ENCODE measurements around the gene CAPN10. TPM values are rescaled to one million over a fixed set of nuclear protein-coding genes. Genes with fewer than 3 reads are reported as not detected.
A peak's percentile ranks its signal among the peaks of the same experiment; 100 is the strongest.
"Not testable (repeated sequence)": the region's sequence is repeated elsewhere in the genome, so short reads cannot be mapped to it uniquely, and the experiment has no call there.

The CAPN10 gene, protein sequence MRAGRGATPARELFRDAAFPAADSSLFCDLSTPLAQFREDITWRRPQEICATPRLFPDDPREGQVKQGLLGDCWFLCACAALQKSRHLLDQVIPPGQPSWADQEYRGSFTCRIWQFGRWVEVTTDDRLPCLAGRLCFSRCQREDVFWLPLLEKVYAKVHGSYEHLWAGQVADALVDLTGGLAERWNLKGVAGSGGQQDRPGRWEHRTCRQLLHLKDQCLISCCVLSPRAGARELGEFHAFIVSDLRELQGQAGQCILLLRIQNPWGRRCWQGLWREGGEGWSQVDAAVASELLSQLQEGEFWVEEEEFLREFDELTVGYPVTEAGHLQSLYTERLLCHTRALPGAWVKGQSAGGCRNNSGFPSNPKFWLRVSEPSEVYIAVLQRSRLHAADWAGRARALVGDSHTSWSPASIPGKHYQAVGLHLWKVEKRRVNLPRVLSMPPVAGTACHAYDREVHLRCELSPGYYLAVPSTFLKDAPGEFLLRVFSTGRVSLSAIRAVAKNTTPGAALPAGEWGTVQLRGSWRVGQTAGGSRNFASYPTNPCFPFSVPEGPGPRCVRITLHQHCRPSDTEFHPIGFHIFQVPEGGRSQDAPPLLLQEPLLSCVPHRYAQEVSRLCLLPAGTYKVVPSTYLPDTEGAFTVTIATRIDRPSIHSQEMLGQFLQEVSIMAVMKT
- 23.9 TPM for polyA plus RNA-seq (2013, experiment 1 of 2)
- polyA plus RNA-seq (2013, experiment 2 of 2) = 22.4 TPM

- H3K9me3 ChIP-seq (ENCODE audit: insufficient read depth, low read depth, low read length) = no peaks in the 10 kb centered on the region
- H3K27ac ChIP-seq (ENCODE audit: low read depth, low read length) = peak within 1 kb of the TSS; percentile 87
- H3K27me3 ChIP-seq (ENCODE audit: insufficient read depth, low read length) = no peaks in the 10 kb centered on the region
- H3K9ac ChIP-seq (ENCODE audit: low read depth, low read length) = peak within 1 kb of the TSS; percentile 94
- under 1% methylated on average over 88 of the region's 88 CpGs for WGBS
- peaks cover 13% of the 10 kb centered on the region for H3K4me1 ChIP-seq (ENCODE audit: insufficient read depth, low read length)
- H3K4me3 ChIP-seq (ENCODE audit: low read length) = peak within 1 kb of the TSS; percentile 100
- peaks cover 6% of the 10 kb centered on the region; the same call in 1 of the 2 replicates for H3K36me3 ChIP-seq (ENCODE audit: insufficient read depth, low read length)
Measured at GRCh38 chr2:240586198-240586918, at the start of gene CAPN10. Gene CAPN10 (plus strand): TSS chr2:240586734. CDS start chr2:240586912, 178 bp downstream.

GRCh38 chr2:240538031-240538780, 48.3 kb upstream of the CAPN10 start:
- Histone ChIP-seq H3K27ac (ENCODE audit: low read depth, low read length) (no peak overlapping the region), H3K9me3 (ENCODE audit: insufficient read depth, low read depth, low read length) (peaks cover 11% of the 10 kb centered on the region; the same call in 1 of the 2 replicates), H3K9ac (ENCODE audit: low read depth, low read length) (no peak overlapping the region), H3K36me3 (ENCODE audit: insufficient read depth, low read length) (0 out of 2 replicates have a peak, but pooled peaks cover 3% of the 10 kb centered on the region), H3K27me3 (ENCODE audit: insufficient read depth, low read length) (no peaks in the 10 kb centered on the region), H3K4me1 (ENCODE audit: insufficient read depth, low read length) (0 out of 2 replicates have a peak, but pooled peaks cover 4% of the 10 kb centered on the region), H3K4me3 (ENCODE audit: low read length) (no peak overlapping the region)
- 96% methylated on average over 43 of the region's 43 CpGs for WGBS

- 96% methylated on average over 17 of the region's 17 CpGs for WGBS
- peaks cover 11% of the 10 kb centered on the region for H3K9me3 ChIP-seq (ENCODE audit: insufficient read depth, low read depth, low read length)
- H3K27ac ChIP-seq (ENCODE audit: low read depth, low read length); H3K27me3 ChIP-seq (ENCODE audit: insufficient read depth, low read length); H3K4me1 ChIP-seq (ENCODE audit: insufficient read depth, low read length); H3K4me3 ChIP-seq (ENCODE audit: low read length); H3K9ac ChIP-seq (ENCODE audit: low read depth, low read length); H3K36me3 ChIP-seq (ENCODE audit: insufficient read depth, low read length): not testable (repeated sequence)
Measured at GRCh38 chr2:240539101-240539500, 47.4 kb upstream of the CAPN10 start.

DNA sequence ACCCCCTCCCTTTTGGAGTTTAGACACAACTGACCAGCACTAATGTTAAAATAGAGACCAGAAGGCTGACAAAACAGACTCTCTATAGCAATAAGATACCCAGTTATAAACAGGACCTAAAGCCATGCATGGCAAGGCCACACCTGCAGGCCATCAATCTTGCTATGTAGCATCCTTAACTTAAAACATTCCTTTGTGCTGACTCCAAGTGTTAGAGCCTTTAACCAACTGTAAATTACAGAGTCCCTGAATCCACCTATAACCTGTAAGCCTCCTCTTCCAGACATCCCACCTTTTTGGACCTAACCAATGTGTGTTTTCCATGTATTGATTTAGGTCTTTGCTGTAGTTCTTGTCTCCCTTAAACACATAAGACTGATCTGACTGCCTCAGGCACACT, 46.6 kb upstream of the CAPN10 start:
- Histone ChIP-seq H3K27ac (ENCODE audit: low read depth, low read length) (no peak overlapping the region), H3K4me3 (ENCODE audit: low read length) (no peak overlapping the region), H3K9me3 (ENCODE audit: insufficient read depth, low read depth, low read length) (peaks cover 13% of the 10 kb centered on the region), H3K9ac (ENCODE audit: low read depth, low read length) (no peak overlapping the region), H3K36me3 (ENCODE audit: insufficient read depth, low read length) (peaks cover 5% of the 10 kb centered on the region; the same call in 1 of the 2 replicates), H3K4me1 (ENCODE audit: insufficient read depth, low read length) (0 out of 2 replicates have a peak, but pooled peaks cover 4% of the 10 kb centered on the region), H3K27me3 (ENCODE audit: insufficient read depth, low read length) (no peaks in the 10 kb centered on the region)

DNA sequence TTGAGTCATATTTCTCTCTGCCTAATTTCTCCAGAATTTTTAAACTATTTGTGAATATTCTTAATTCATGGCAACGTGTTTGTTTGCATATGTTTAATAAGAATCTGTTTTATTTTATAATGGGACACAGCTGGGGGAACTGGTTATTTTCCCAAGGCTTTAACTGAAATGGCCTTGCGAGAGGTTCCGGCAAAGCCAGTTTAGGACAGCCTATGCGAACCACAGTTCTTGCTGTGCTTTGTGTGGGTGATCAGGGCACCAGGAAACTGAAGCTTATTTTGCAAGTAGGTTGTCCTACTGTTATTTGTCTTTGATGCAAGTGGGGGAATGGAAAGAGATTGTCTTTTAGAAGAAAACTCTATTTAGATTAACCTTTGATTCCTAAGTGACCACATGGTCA, 35.2 kb upstream of the CAPN10 start:
- H3K9me3 ChIP-seq (ENCODE audit: insufficient read depth, low read depth, low read length) = peaks cover 15% of the 10 kb centered on the region; the same call in 1 of the 2 replicates
- no peak overlapping the region for H3K9ac ChIP-seq (ENCODE audit: low read depth, low read length)
- WGBS = 96% methylated on average over 4 of the region's 4 CpGs
- no peaks in the 10 kb centered on the region for H3K27me3 ChIP-seq (ENCODE audit: insufficient read depth, low read length)
- no peak overlapping the region for H3K4me3 ChIP-seq (ENCODE audit: low read length)
- H3K4me1 ChIP-seq (ENCODE audit: insufficient read depth, low read length) = no peaks in the 10 kb centered on the region
- H3K27ac ChIP-seq (ENCODE audit: low read depth, low read length) = no peak overlapping the region
- peaks cover 15% of the 10 kb centered on the region; the same call in 1 of the 2 replicates for H3K36me3 ChIP-seq (ENCODE audit: insufficient read depth, low read length)

GRCh38 chr2:240551811-240552210, 34.7 kb upstream of the CAPN10 start:
- 0% methylated on average over 1 of the region's 1 CpG for WGBS
- H3K27ac ChIP-seq (ENCODE audit: low read depth, low read length) = no peak overlapping the region
- H3K27me3 ChIP-seq (ENCODE audit: insufficient read depth, low read length) = no peaks in the 10 kb centered on the region
- H3K36me3 ChIP-seq (ENCODE audit: insufficient read depth, low read length) = peaks cover 15% of the 10 kb centered on the region; the same call in 1 of the 2 replicates
- H3K9ac ChIP-seq (ENCODE audit: low read depth, low read length) = no peak overlapping the region
- no peak overlapping the region for H3K4me3 ChIP-seq (ENCODE audit: low read length)
- H3K9me3 ChIP-seq (ENCODE audit: insufficient read depth, low read depth, low read length) = peaks cover 15% of the 10 kb centered on the region; the same call in 1 of the 2 replicates
- H3K4me1 ChIP-seq (ENCODE audit: insufficient read depth, low read length) = no peaks in the 10 kb centered on the region

DNA sequence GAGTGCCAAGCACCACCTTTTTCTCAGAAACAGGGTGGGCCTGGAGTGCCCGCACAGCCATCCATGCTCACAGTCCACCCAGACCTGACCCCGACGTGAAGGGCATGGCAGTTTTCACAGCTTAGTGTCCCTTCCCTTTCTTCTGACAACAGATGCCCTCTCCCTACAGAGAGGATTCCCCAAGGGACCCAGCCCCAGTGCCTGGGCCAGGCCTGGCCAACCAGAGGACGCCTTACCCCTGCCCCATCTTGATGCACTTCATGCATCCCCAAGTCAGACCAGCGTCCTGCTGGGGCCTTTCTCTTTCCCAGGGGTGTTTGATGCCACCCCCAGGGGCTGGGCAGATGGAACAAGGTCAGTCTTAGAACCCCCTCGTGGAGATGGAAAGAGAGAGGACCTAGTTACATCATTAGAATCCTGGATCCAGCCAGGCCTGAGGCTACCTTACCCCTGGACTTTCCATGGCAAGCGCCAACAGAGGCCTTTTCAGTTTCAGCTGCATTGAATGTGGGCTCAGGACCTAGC, 32.5 kb upstream of the CAPN10 start:
- no peak overlapping the region for H3K27ac ChIP-seq (ENCODE audit: low read depth, low read length)
- peaks cover 17% of the 10 kb centered on the region for H3K27me3 ChIP-seq (ENCODE audit: insufficient read depth, low read length)
- no peak overlapping the region for H3K4me3 ChIP-seq (ENCODE audit: low read length)
- H3K4me1 ChIP-seq (ENCODE audit: insufficient read depth, low read length) = 0 out of 2 replicates have a peak, but pooled peaks cover 6% of the 10 kb centered on the region
- peaks cover 15% of the 10 kb centered on the region; the same call in 1 of the 2 replicates for H3K9me3 ChIP-seq (ENCODE audit: insufficient read depth, low read depth, low read length)
- H3K36me3 ChIP-seq (ENCODE audit: insufficient read depth, low read length) = peaks cover 15% of the 10 kb centered on the region; the same call in 1 of the 2 replicates
- WGBS = 92% methylated on average over 7 of the region's 7 CpGs
- H3K9ac ChIP-seq (ENCODE audit: low read depth, low read length) = no peak overlapping the region

DNA sequence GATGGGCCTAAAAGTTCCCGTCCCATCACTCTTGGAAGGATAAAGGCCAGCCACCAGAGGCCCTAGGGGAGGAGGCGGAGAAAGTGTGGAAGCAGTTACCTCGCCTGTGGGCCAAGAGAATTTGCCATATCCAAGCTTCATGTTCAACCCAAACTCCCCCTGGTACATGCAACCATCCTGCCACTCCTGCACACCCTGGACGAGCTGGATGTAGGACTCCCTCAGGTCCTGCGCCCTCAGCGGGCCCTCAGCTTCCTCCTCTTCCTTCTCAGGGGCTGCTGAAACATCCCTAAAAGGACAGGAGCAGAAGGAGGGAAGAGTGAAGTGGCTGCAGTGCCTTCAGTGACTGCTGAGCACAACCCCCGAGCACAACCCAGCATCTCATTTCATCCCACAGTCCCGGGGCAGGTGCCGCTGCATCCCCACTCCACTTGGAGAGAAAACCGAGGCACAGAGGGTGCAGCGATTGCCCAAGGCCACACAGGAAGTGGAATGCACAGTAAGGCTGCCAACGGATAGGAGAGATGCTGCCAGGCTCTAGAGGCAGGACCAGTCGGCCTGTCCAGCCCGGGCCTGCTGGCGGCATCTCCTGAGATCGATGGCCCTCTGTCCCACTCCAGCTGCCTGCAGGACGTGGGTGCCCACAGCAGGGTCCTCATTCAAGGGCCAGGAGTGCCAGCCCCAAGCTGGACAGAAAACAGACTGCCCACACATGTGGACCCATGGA, 31.6 kb upstream of the CAPN10 start:
- H3K9ac ChIP-seq (ENCODE audit: low read depth, low read length) = no peak overlapping the region
- peaks cover 8% of the 10 kb centered on the region; the same call in 1 of the 2 replicates for H3K4me1 ChIP-seq (ENCODE audit: insufficient read depth, low read length)
- peaks cover 15% of the 10 kb centered on the region; the same call in 1 of the 2 replicates for H3K36me3 ChIP-seq (ENCODE audit: insufficient read depth, low read length)
- H3K27me3 ChIP-seq (ENCODE audit: insufficient read depth, low read length) = peaks cover 26% of the 10 kb centered on the region
- H3K9me3 ChIP-seq (ENCODE audit: insufficient read depth, low read depth, low read length) = peaks cover 15% of the 10 kb centered on the region; the same call in 1 of the 2 replicates
- H3K27ac ChIP-seq (ENCODE audit: low read depth, low read length) = no peak overlapping the region
- 93% methylated on average over 17 of the region's 17 CpGs for WGBS
- no peak overlapping the region for H3K4me3 ChIP-seq (ENCODE audit: low read length)

GRCh38 chr2:240555541-240556250, 30.8 kb upstream of the CAPN10 start:
- peaks cover 12% of the 10 kb centered on the region; the same call in 1 of the 2 replicates for H3K36me3 ChIP-seq (ENCODE audit: insufficient read depth, low read length)
- H3K27ac ChIP-seq (ENCODE audit: low read depth, low read length) = no peak overlapping the region
- no peak overlapping the region for H3K4me3 ChIP-seq (ENCODE audit: low read length)
- WGBS = 95% methylated on average over 14 of the region's 16 CpGs
- H3K9ac ChIP-seq (ENCODE audit: low read depth, low read length) = no peak overlapping the region
- peaks cover 9% of the 10 kb centered on the region; the same call in 1 of the 2 replicates for H3K4me1 ChIP-seq (ENCODE audit: insufficient read depth, low read length)
- H3K9me3 ChIP-seq (ENCODE audit: insufficient read depth, low read depth, low read length) = peaks cover 12% of the 10 kb centered on the region; the same call in 1 of the 2 replicates
- peaks cover 28% of the 10 kb centered on the region for H3K27me3 ChIP-seq (ENCODE audit: insufficient read depth, low read length)

Measured in HUES64 (cell line).